H1 (cell line): Measurements from ENCODE around the gene FAM120B. TPM values are rescaled to one million over a fixed set of nuclear protein-coding genes. Genes with fewer than 3 reads are reported as not detected.

Experiments used
- CHD7 ChIP-seq: fragments of 300-600 bp; sonication (generic); IDR thresholded peaks from 2 replicates; pipeline ENCODE4 v1.7.1; 2012; ENCODE audit warnings: low read length, moderate library complexity, mild to moderate bottlenecking, inconsistent platforms; ENCODE audit not compliant: insufficient replicate concordance
- POU5F1 ChIP-seq: IDR thresholded peaks from 2 replicates; pipeline ENCODE4 v1.6.1; 2011; ENCODE audit warnings: low read depth, mild to moderate bottlenecking, low read length, moderate library complexity
- ZNF274 ChIP-seq: IDR thresholded peaks from 2 replicates; pipeline ENCODE4 v1.7.0; 2012; ENCODE audit warnings: low read length, borderline replicate concordance; ENCODE audit errors: extremely low read depth
- polyA plus RNA-seq, 7 experiments: library from polyadenylated mRNA; depleted of rRNA in 3 of 7; stranded (reverse) in 5 of 7; unstranded in 2 of 7; fragments of >200 nt in 5 of 7; fragments of 200-250 nt in 2 of 7; gene quantifications; 1 replicate in 5 of 7; 2 replicates in 1 of 7; 4 replicates in 1 of 7; pipeline versions ENCODE4 v1.2.1 to v1.2.3, GENCODE V29; 2011 to 2013; ENCODE audit warnings: missing spikeins in 2 of 7, mixed read lengths in 2 of 7
- total RNA-seq: library from RNA; stranded (reverse); fragmentation: NEBNext Ultra II Directional; extraction: Animal tissue kit (Norgen Biotek cat#: 25700); gene quantifications from 2 replicates; pipeline ENCODE4 v1.2.1, GENCODE V29; 2021

FAM120B gene
- total and polyA plus RNA-seq, 2 of the 8 experiments (the other 6 are each of a cell fraction or from before 2014, with no cell fraction given), result 5.1 to 12.5 TPM

- TF ChIP-seq POU5F1, result no peak
- no peak for TF ChIP-seq CHD7
- TF ChIP-seq ZNF274, result no peak
- TF ChIP-seq, all 59 proteins: peak for 0
Measured at GRCh38 chr6:170421921-170422320, 115.4 kb downstream of the FAM120B start (continued).
